Measurements from ENCODE around the gene SUFU.

SUFU gene

GRCh38 chr10:102546606-102547320 is 43.0 kb downstream of the SUFU start:
- in situ Hi-C loops (cut with MboI; ENCODE audit: low sequenced_read_pairs): no loop called here

- in situ Hi-C loops (cut with MboI; ENCODE audit: low sequenced_read_pairs): no loop called here
Observed at GRCh38 chr10:102549549-102549948, 45.8 kb downstream of the SUFU start.

- in situ Hi-C loops (cut with MboI; ENCODE audit: low sequenced_read_pairs): no loop called here
Observed at GRCh38 chr10:102550636-102551210, 47.0 kb downstream of the SUFU start.

- in situ Hi-C loops (cut with MboI; ENCODE audit: low sequenced_read_pairs): no loop called here
Observed at GRCh38 chr10:102552533-102552932, 48.8 kb downstream of the SUFU start.

GRCh38 chr10:102553771-102554170 is 50.0 kb downstream of the SUFU start:
- in situ Hi-C loops (cut with MboI; ENCODE audit: low sequenced_read_pairs): no loop called here

GRCh38 chr10:102554531-102554930 is 50.8 kb downstream of the SUFU start:
- in situ Hi-C loops (cut with MboI; ENCODE audit: low sequenced_read_pairs): no loop called here

GRCh38 chr10:102555781-102556328 is 52.1 kb downstream of the SUFU start:
- in situ Hi-C loops (cut with MboI; ENCODE audit: low sequenced_read_pairs): no loop called here

- in situ Hi-C loops (cut with MboI; ENCODE audit: low sequenced_read_pairs): no loop called here
Observed at GRCh38 chr10:102557569-102557968, 53.8 kb downstream of the SUFU start.

GRCh38 chr10:102559764-102560163 is 56.0 kb downstream of the SUFU start:
- in situ Hi-C loops (cut with MboI; ENCODE audit: low sequenced_read_pairs): no loop called here

- in situ Hi-C loops (cut with MboI; ENCODE audit: low sequenced_read_pairs): no loop called here
Observed at GRCh38 chr10:102564209-102564834, 60.5 kb downstream of the SUFU start.

GRCh38 chr10:102565793-102566192 is 62.0 kb downstream of the SUFU start:
- in situ Hi-C loops (cut with MboI; ENCODE audit: low sequenced_read_pairs): no loop called here

- in situ Hi-C loops (cut with MboI; ENCODE audit: low sequenced_read_pairs): no loop called here
Observed at GRCh38 chr10:102578782-102579181, 75.0 kb downstream of the SUFU start.

- in situ Hi-C loops (cut with MboI; ENCODE audit: low sequenced_read_pairs): no loop called here
Observed at GRCh38 chr10:102579328-102579727, 75.6 kb downstream of the SUFU start.

- in situ Hi-C loops (cut with MboI; ENCODE audit: low sequenced_read_pairs): no loop called here
Observed at GRCh38 chr10:102580230-102580629, 76.5 kb downstream of the SUFU start.

GRCh38 chr10:102581401-102581800 is 77.6 kb downstream of the SUFU start:
- in situ Hi-C loops (cut with MboI; ENCODE audit: low sequenced_read_pairs): no loop called here

GRCh38 chr10:102581981-102582580 is 78.3 kb downstream of the SUFU start:
- in situ Hi-C loops (cut with MboI; ENCODE audit: low sequenced_read_pairs): no loop called here

GRCh38 chr10:102583435-102584417 is 80.0 kb downstream of the SUFU start:
- in situ Hi-C loops (cut with MboI; ENCODE audit: low sequenced_read_pairs): no loop called here

- in situ Hi-C loops (cut with MboI; ENCODE audit: low sequenced_read_pairs): no loop called here
Observed at GRCh38 chr10:102585026-102585425, 81.3 kb downstream of the SUFU start.

GRCh38 chr10:102586858-102587257 is 83.1 kb downstream of the SUFU start:
- in situ Hi-C loops (cut with MboI; ENCODE audit: low sequenced_read_pairs): no loop called here

GRCh38 chr10:102588875-102589274 is 85.1 kb downstream of the SUFU start:
- in situ Hi-C loops (cut with MboI; ENCODE audit: low sequenced_read_pairs): no loop called here

All from hTERT RPE-1 (cell line).